Thyroid gland (tissue), 4 donors: ENCODE data around the gene PLEKHA6.

Experiments used
- CTCF ChIP-seq, 6 experiments: fragments of 200-600 bp in 3 of 6; fragments of 450-650 bp in 3 of 6; sonication (generic) in 3 of 6; IDR thresholded peaks; one replicate each; pipeline ENCODE4 v1.5.1; 2016 to 2019; ENCODE audit warnings: antibody characterized with exemption in 6 of 6, mild to moderate bottlenecking in 2 of 6, inconsistent platforms in 1 of 6, moderate library complexity in 1 of 6
- POLR2A ChIP-seq, 2 donors: fragments of 450-650 bp; IDR thresholded peaks; one replicate each; pipeline ENCODE4 v1.6.1; 2017; ENCODE audit warnings: antibody characterized with exemption in 2 of 2, mild to moderate bottlenecking in 2 of 2, moderate library complexity in 1 of 2

DNA sequence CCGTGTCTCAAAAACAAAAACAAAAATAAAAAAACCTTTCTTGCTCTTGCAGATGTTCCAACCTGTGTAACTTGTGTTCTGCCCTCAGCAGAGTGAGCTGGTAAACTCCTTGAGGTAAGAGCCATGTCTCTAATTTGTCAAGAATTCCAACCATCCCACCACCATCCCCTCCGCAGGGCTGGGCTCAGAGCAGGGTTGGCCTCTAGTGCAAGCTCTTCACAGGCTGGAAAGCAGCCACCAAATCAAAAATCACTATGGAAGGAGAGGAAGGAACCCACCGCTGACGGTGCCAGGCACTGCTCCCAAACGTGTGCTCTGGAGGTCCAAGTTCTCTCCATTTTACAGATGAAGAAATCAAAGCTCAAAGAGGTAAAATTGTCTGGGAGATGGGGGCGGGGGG lies 9.4 kb downstream of the PLEKHA6 start:
- no peak for TF ChIP-seq CTCF (IDR thresholded peaks at IDR 0.05)
- no peak for TF ChIP-seq POLR2A (IDR thresholded peaks at IDR 0.05)
